Esophagus mucosa (tissue), 1 donor: Measurements from ENCODE around the gene RAD51B. TPM values are rescaled to one million over a fixed set of nuclear protein-coding genes. Genes with fewer than 3 reads are reported as not detected.

Source experiments
- ATAC-seq: fragments of 200-7000 bp; cut with Tn5 transposase; one replicate; pipeline ENCODE4 v1.9.1; 2020
- total RNA-seq: library from RNA; stranded (reverse); gene quantifications from one replicate; pipeline ENCODE4 v1.2.4, GENCODE V29; 2023
- donor health status: DM: yes; HTN: yes; CAD: no.

Gene RAD51B
- total RNA-seq, 1 donor from 2014 or later: 12.2 TPM

DNA sequence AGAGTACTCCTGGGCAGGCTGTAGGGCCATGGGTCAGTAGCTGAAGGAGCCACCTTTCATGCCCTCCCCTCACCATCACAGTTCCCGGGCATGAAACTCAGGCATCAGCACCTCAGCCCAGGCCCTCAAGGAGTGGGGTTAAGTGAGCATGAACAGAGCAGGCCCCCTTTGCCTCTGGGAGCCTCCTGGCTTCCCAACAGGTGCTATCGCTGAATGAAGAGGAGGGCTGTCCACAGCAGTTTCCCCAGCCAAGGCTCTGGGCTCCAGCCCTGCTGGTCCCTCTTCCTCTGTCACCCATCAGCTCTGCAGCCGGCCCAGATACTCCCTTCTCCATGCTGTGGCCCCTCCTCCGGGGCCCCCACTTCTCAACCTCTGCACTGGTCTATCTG is 789.0 kb downstream of the RAD51B start:
- ATAC-seq: no peak

DNA sequence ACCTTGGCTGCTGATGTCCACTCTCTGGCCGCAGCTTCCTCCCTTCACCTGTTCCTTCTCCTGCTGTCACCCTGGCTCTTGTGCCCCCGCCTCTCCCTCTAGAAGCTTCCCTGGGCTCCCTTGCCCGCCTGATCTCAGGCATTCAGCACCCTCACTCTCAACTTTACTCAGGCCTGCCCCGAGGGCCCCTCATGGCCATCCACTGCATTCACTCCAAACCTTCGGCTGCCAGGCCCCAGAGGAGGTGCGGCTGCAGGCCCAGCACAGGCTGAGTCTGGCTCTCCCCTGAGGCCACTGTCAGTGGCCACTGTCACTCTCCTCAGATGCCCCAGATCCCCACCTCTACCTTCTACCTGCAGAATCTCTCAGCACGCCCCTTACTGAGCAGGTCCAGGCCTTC is 789.4 kb downstream of the RAD51B start:
- no peak for ATAC-seq

GRCh38 chr14:68610251-68610793 is 790.7 kb downstream of the RAD51B start:
- ATAC-seq: no peak

DNA sequence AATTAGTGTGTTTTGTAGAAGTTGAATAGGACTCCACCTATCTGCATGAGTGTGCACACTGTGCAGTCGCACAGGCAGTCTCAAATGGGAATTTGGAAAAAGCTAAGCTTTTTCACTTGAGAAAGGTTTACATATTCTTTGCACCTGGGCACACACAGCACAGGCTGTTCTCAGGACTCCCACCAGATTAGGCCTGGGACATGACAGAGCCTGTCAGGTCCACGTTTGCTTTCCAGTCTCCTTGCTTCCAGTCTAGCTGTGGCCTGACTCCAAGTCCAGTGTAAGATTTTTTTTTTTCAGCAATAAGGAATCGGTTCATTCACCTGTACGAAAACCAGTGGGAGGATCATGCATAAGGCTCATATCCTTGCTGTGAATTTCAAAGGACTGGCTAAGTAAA is 792.0 kb downstream of the RAD51B start:
- ATAC-seq: peak; percentile 30

DNA sequence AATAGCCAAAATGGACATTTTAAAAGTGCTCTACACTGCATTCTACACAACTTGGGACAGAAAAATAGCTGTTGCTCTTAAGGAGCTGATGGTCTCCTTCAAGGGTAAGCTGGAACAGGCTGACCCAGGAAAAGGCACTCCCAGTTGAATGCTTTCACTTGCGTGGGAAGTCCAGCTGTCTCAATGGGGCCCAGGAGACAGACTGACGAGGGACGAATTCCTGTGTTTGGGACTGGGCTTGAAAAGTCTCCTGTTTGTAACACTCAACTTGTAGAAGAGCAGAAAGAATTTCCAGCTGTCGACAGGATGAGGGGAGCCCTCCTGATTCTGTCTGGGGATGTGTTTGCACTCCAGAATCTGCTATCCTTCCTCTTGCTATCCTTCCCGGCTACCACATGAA is 792.5 kb downstream of the RAD51B start:
- no peak for ATAC-seq

DNA sequence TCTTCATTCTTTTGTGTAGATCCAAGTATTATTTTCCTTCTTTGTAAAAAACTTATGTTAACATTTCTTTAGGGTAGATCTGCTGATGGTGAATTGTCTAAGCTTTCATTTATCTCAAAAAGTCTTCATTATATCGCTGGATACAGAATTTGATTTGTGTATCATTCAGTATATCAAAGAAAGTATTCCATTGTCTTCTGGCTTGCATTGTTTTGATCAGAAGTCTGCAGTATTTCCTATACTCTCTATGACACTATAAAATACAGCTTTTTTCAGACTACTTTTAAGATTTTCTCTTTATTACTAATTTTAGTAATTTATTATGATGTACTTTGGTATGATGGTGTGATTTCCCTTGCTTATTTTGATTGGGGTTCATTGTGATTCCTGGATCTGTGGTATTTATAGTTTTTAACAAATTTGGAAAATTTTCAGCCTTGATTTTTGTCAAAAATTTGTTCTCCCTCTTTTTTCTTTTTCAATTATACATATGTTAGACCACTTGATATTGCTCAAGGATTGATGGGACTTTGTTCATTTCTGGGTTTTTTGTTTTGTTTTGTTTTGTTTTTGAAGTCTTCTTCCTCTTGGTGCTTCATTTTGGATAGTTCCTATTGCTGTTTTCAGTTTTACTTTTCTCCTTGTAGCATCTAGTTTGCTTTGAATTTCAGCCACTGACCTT is 796.8 kb downstream of the RAD51B start:
- ATAC-seq: no peak

DNA sequence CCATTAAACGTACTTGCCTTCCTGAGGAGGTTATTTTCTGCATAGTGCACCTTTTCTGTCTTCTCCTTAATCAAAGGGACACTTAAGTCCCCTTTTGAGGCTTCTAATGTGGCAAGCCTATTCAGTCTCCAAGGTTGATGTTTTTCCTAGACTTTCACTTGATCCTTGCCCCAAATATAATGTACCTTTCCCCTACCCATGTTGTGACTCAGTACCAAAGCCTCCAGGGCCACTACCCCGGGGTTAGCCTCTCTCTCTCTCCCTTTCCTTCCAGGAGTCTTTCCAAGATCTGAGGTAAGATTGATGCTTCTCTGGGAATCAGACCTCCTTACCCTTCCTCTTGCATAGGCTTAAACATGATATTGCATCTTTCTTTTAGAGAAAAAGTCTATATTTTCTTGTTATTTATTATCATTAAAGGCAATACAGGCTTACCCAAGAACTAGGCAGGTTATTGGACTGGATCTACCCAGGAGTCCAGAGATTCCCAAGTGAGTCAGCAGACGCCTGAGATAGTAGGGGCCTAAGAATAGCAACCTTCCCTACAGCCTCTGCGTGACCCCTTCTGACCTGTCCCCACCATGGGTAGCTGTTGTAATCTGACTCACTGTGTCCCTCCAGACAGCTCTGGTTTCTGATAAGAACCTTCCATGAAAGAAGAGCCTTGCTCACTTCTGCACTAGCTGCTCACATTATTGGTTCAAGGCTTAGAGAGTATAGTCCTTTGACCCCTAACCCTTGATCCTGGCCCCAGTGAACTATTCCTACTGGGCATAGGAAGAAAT is 800.4 kb downstream of the RAD51B start:
- no peak for ATAC-seq

- no peak for ATAC-seq
Measured at GRCh38 chr14:68621400-68622365, 802.1 kb downstream of the RAD51B start.

- no peak for ATAC-seq
Measured at GRCh38 chr14:68622856-68623255, 803.3 kb downstream of the RAD51B start.

- no peak for ATAC-seq
Measured at GRCh38 chr14:68623307-68623706, 803.7 kb downstream of the RAD51B start.

- no peak for ATAC-seq
Measured at GRCh38 chr14:68623826-68624225, 804.2 kb downstream of the RAD51B start.

DNA sequence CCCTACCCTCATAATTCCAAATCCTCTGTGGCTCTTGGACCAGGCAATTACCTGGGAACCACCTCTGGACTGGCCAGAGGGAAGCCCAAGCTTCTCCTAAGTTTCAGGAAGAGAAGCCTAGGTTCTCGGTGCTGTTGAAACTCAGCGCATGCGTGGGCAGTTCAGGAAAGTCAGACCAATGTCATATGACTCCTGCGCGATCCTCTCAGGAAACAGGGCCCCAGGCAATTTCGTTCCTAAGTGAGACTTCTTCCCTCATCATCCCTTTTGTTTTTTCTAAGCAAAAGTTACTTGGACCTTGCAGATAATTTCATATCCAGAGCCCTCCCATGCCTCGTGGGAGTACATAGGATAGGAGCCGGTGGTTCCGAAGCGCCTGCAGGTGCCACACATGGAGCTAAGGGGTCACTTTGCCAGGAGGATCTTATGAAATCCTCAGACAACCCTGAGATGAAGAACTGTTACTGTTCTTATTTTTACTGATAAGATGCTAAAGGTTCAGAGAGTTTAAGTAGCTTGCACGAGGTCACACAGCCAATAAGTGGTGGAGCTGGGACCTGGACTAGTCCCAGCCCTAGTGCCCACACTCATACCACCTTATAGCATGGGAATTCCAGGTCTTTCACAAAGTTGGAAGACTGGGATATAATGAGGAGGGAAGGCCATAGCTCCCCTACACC is 805.1 kb downstream of the RAD51B start:
- ATAC-seq: no peak

GRCh38 chr14:68625366-68626090 is 805.9 kb downstream of the RAD51B start:
- ATAC-seq: no peak

- ATAC-seq: no peak
Measured at GRCh38 chr14:68626386-68626785, 806.8 kb downstream of the RAD51B start.

GRCh38 chr14:68627050-68627867 is 807.7 kb downstream of the RAD51B start:
- no peak for ATAC-seq

DNA sequence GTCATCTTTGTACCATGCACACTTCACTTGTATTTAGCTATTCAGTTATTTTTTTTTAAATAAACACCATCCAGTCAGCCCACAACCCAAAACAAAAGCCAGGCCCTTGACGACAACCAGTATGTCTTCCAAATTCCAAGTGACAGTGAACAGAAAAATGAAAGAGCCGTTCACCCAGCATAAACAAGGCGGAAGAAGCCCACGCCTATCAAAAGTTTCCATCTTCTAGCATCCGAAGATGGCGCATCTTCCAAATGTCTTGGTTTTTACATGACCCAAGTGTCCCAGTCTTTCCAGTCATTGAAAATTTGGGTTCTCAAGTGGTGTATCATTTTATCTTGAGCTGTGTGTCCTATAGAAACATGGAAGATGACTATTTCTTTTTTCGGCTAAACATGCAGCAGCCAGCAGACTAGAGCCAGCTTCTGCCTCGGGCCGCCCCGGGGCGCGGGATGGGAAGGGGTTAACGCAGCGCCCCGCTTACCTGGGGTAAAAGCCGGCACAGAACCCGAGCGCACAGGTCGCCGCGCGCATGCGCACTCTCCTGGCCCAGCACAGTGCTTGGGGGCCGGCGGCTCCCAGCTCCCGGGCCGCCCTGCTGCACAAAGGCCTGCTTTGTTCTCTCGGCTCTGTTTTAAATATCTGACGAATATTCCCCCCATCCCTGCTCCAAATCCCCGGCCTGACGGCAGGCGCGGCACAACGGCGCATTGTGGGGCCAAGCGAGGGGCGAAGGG is 808.5 kb downstream of the RAD51B start:
- peak; percentile 66 for ATAC-seq

- peak; percentile 74 for ATAC-seq
Measured at GRCh38 chr14:68628605-68629310, 809.2 kb downstream of the RAD51B start.

GRCh38 chr14:68630081-68630571 is 810.5 kb downstream of the RAD51B start:
- no peak for ATAC-seq
